Glutamatergic neuron (in vitro differentiated cells): ENCODE results near the gene NEURL1B. TPM values are rescaled to one million over a fixed set of nuclear protein-coding genes. Genes with fewer than 3 reads are reported as not detected.

Experiments
- DNase-seq: peaks from one replicate; pipeline ENCODE4 v3.0.0; 2022
- H3K27ac Mint-ChIP-seq: one replicate; pipeline ENCODE4 v1.8.0; 2020; ENCODE audit warnings: mild to moderate bottlenecking, mixed read lengths, inconsistent platforms; ENCODE audit not compliant: unreplicated experiment
- H3K27me3 Mint-ChIP-seq: one replicate; pipeline ENCODE4 v1.8.0; 2020; ENCODE audit warnings: mild to moderate bottlenecking, moderate library complexity, mixed read lengths, inconsistent platforms; ENCODE audit not compliant: unreplicated experiment
- H3K36me3 Mint-ChIP-seq: one replicate; pipeline ENCODE4 v1.8.0; 2020; ENCODE audit warnings: mild to moderate bottlenecking, mixed read lengths, inconsistent platforms; ENCODE audit not compliant: unreplicated experiment
- H3K4me1 Mint-ChIP-seq: one replicate; pipeline ENCODE4 v1.8.0; 2020; ENCODE audit warnings: mild to moderate bottlenecking, low read depth, mixed read lengths, inconsistent platforms; ENCODE audit not compliant: unreplicated experiment
- H3K4me3 Mint-ChIP-seq: one replicate; pipeline ENCODE4 v1.8.0; 2020; ENCODE audit warnings: mild to moderate bottlenecking, mixed read lengths, inconsistent platforms; ENCODE audit not compliant: unreplicated experiment
- H3K9me3 Mint-ChIP-seq: one replicate; pipeline ENCODE4 v1.8.0; 2020; ENCODE audit warnings: mild to moderate bottlenecking, moderate library complexity, mixed read lengths, inconsistent platforms; ENCODE audit not compliant: unreplicated experiment
- total RNA-seq: library from RNA; stranded (reverse); fragmentation: NEBNext Ultra II Directional; extraction: Animal tissue kit (Norgen Biotek cat#: 25700); gene quantifications from one replicate; pipeline ENCODE4 v1.2.1, GENCODE V29; 2021; ENCODE audit not compliant: unreplicated experiment
- TF ChIP-seq, protein P1 (sequence below): fragments of 200-600 bp; sonication (generic); IDR thresholded peaks from one replicate; pipeline ENCODE4 v1.5.0; 2021; ENCODE audit not compliant: partially characterized antibody, unreplicated experiment

Gene NEURL1B
- total RNA-seq, 1 donor from 2014 or later, result 11.4 TPM

DNA sequence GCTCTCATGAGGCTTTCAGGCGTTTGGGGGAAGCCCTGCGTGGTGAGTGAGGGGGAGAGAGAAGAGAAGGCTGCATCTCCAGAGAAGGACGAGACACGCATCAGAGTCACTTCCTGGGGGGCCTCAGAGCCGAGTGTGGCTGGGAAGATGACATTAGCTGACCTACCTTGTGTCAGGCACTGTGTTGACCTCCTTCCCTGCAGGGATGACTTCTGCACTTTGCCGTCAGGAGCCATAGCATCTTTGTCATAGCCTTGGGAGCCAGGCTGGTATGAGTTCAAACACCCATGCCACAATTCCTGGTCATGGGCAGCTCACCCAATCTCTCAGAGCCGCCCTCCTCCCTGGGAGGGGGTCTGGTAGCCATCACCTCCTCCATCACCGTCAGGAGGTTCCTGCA is 17.3 kb downstream of the NEURL1B start:
- Mint-ChIP-seq H3K36me3 (peaks cover 15% of the 10 kb centered on the region), H3K4me3 (no peak overlapping the region), H3K9me3 (peaks cover 4% of the 10 kb centered on the region), H3K27me3 (peaks cover 8% of the 10 kb centered on the region), H3K4me1 (peaks cover 13% of the 10 kb centered on the region), H3K27ac (no peak overlapping the region)
- no peak for DNase-seq
- TF ChIP-seq, protein P1, sequence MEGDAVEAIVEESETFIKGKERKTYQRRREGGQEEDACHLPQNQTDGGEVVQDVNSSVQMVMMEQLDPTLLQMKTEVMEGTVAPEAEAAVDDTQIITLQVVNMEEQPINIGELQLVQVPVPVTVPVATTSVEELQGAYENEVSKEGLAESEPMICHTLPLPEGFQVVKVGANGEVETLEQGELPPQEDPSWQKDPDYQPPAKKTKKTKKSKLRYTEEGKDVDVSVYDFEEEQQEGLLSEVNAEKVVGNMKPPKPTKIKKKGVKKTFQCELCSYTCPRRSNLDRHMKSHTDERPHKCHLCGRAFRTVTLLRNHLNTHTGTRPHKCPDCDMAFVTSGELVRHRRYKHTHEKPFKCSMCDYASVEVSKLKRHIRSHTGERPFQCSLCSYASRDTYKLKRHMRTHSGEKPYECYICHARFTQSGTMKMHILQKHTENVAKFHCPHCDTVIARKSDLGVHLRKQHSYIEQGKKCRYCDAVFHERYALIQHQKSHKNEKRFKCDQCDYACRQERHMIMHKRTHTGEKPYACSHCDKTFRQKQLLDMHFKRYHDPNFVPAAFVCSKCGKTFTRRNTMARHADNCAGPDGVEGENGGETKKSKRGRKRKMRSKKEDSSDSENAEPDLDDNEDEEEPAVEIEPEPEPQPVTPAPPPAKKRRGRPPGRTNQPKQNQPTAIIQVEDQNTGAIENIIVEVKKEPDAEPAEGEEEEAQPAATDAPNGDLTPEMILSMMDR, result no peak

DNA sequence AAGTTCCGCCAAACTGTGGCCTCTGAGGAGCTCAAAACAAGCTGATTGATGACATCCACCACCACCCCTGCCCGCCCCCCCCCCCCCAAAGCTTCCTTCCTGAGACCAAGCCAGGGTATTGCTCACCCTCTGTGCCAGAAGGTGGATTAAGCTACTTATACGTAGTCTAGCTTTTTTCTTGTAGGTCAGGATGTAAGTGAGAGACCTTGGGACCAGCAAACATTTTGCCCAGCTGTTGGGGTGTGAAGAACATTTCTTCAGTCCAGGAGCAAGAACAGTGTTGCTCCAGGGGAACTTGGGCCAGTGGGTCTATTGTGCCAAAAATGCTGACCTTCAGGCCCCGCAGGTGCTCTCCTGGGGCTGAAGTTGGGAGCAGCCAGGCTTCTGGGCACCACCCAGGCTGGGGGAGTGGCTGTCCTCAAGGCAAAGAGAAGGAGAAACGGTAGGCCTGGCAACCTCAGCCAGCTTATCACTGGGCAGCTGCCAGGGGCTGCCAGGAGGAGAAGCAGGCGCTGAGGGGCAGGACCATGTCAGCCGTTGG is 18.0 kb downstream of the NEURL1B start:
- peaks cover 4% of the 10 kb centered on the region for H3K9me3 Mint-ChIP-seq
- peaks cover 8% of the 10 kb centered on the region for H3K27me3 Mint-ChIP-seq
- H3K27ac Mint-ChIP-seq, result peak overlapping the region; percentile 97

DNA sequence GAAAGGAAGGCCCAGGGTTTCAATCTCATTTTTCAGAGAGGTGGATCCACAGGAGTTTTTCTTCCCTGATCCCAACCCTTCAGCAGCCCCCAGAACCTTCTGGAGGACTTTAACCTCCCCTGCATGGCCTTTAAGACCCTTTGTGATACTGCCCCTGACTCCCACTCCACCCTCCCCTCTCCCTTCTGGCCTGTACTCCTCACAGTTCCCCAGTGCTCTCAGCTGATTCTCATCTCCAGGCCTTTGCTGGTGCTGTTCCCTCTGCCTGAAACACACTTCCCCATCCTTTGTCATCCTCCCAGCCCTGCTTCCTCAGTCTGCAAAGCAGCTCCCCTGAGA is 18.5 kb downstream of the NEURL1B start:
- H3K4me1 Mint-ChIP-seq, result peaks cover 18% of the 10 kb centered on the region

More for the DNA sequence above, 18.0 kb downstream of the NEURL1B start:
- H3K36me3 Mint-ChIP-seq, result peaks cover 15% of the 10 kb centered on the region
- DNase-seq, result no peak
- H3K4me3 Mint-ChIP-seq, result no peak overlapping the region
- peaks cover 15% of the 10 kb centered on the region for H3K4me1 Mint-ChIP-seq
- TF ChIP-seq, protein P1, result no peak

DNA sequence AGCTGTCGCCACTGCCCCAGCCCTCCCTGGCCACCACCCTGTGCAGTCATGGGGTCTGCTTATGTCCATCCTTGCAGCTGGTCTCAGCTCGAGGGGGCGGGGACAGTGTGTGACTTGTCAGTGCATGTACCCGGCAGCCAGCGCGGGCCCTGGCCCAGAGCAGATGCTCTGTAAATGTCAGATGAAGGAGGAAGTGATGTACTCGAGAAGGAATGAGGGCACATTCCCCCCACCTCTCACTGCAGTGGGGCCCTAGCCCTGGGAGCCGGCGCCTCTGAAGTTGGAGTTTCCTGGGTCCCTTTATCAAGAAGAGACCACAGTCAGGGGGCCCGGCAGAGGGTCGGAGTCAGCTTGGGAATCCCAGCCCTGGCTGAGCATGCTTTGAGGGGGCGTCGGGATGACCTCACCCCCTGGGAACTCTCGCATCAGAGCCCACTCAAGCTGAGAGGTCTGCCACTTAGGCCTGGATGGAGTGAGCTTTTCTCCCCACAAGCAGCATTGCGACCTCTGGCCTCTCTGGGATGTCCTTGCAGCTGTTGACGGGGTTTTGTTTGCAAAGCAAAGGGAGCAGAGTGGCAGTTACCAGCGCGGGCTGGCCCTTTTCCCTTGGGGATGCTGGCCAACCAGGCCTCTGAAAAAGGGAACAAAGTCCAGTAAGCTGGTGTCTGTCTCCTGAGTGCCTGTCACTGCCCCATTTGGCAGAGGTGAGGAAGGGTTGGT is 19.0 kb downstream of the NEURL1B start:
- TF ChIP-seq, protein P1, result no peak
- peaks cover 8% of the 10 kb centered on the region for H3K27me3 Mint-ChIP-seq
- H3K9me3 Mint-ChIP-seq, result peaks cover 4% of the 10 kb centered on the region
- DNase-seq, result peak; percentile 90
- H3K27ac Mint-ChIP-seq, result peak overlapping the region; percentile 97
- peaks cover 12% of the 10 kb centered on the region for H3K36me3 Mint-ChIP-seq
- peak overlapping the region; percentile 64 for H3K4me3 Mint-ChIP-seq
- H3K4me1 Mint-ChIP-seq, result peaks cover 23% of the 10 kb centered on the region

More for the DNA sequence above, 18.5 kb downstream of the NEURL1B start:
- TF ChIP-seq, protein P1, result no peak
- Mint-ChIP-seq H3K9me3 (peaks cover 4% of the 10 kb centered on the region), H3K27me3 (peaks cover 8% of the 10 kb centered on the region), H3K4me3 (peak overlapping the region; percentile 26), H3K36me3 (peaks cover 15% of the 10 kb centered on the region), H3K27ac (peak overlapping the region; percentile 97)
- DNase-seq, result no peak

DNA sequence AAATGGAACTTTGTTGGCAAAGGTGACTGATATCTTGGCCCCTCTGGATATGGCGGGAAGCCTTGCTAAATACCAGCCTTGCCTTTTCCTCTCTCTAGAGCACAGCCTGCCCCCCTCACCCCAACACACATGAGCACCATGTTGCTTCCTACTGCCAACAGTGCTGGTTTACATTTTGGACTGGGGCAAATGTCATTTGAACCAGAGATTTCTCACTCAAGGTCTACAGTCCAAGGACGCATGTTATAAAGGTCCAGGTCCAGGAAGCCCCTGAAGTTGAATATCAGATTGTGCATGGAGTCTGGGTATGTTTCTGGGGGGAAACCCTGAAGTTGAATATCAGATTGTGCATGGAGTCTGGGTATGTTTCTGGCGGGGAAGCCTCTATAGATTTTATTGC is 19.9 kb downstream of the NEURL1B start:
- Mint-ChIP-seq H3K4me3 (no peak overlapping the region), H3K4me1 (peaks cover 26% of the 10 kb centered on the region), H3K9me3 (peaks cover 4% of the 10 kb centered on the region), H3K36me3 (peaks cover 3% of the 10 kb centered on the region), H3K27me3 (peaks cover 8% of the 10 kb centered on the region), H3K27ac (peak overlapping the region; percentile 97)
- DNase-seq, result no peak
- TF ChIP-seq, protein P1, result no peak
